Gastroesophageal sphincter (tissue), 3 donors: Measurements from ENCODE around the gene CDK4.

Experiments used
- EP300 ChIP-seq: sonication (generic); formaldehyde crosslinking; IDR thresholded peaks from one replicate; pipeline ENCODE4 v1.6.1; 2017; ENCODE audit warnings: antibody characterized with exemption, mild to moderate bottlenecking
- POLR2A ChIP-seq, 2 donors: fragments of 450-650 bp; IDR thresholded peaks; one replicate each; pipeline ENCODE4 v1.6.1; 2017; ENCODE audit warnings: antibody characterized with exemption in 2 of 2, mild to moderate bottlenecking in 2 of 2, moderate library complexity in 1 of 2
- POLR2AphosphoS5 ChIP-seq: sonication (generic); formaldehyde crosslinking; IDR thresholded peaks from one replicate; pipeline ENCODE4 v1.6.1; 2017; ENCODE audit warnings: antibody characterized with exemption
- TF ChIP-seq, protein P1 (sequence below), 4 experiments: fragments of 200-600 bp in 2 of 4; fragments of 450-650 bp in 2 of 4; sonication (generic) in 1 of 4; IDR thresholded peaks; one replicate each; pipeline ENCODE4 v1.5.1; 2017 to 2019; ENCODE audit warnings: antibody characterized with exemption in 4 of 4, mild to moderate bottlenecking in 2 of 4, moderate library complexity in 2 of 4

DNA sequence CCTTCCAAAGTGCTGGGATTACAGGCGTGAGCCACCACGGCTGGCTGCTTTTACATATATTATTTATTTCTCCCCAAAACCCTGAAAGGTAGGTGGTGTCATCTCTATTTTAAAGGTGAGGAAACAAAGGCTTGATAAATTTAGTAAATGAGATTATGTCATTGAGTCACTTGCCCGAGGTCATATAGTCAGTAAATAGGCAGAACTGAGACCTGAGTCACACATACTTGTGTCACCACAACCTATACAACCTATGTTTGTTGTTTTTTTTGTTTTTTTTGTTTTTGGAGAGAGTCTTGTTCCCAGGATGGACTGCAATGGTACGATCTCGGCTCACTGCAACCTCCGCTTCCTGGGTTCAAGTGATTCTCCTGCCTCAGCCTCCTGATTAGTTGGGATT lies 43.2 kb upstream of the CDK4 start:
- TF ChIP-seq, protein P1, sequence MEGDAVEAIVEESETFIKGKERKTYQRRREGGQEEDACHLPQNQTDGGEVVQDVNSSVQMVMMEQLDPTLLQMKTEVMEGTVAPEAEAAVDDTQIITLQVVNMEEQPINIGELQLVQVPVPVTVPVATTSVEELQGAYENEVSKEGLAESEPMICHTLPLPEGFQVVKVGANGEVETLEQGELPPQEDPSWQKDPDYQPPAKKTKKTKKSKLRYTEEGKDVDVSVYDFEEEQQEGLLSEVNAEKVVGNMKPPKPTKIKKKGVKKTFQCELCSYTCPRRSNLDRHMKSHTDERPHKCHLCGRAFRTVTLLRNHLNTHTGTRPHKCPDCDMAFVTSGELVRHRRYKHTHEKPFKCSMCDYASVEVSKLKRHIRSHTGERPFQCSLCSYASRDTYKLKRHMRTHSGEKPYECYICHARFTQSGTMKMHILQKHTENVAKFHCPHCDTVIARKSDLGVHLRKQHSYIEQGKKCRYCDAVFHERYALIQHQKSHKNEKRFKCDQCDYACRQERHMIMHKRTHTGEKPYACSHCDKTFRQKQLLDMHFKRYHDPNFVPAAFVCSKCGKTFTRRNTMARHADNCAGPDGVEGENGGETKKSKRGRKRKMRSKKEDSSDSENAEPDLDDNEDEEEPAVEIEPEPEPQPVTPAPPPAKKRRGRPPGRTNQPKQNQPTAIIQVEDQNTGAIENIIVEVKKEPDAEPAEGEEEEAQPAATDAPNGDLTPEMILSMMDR (IDR thresholded peaks at IDR 0.05) = no peak
- TF ChIP-seq POLR2A (IDR thresholded peaks at IDR 0.05) (no peak), POLR2AphosphoS5 (no peak), EP300 (no peak)
